Activated CD8-positive, alpha-beta memory T cell treated with anti-CD3 and anti-CD28 coated beads, Interleukin-2, amount 50 U/mL, for 48 hours (primary cell): ENCODE measurements around the gene RUFY2.
"Not testable (repeated sequence)": the region's sequence is repeated elsewhere in the genome, so short reads cannot be mapped to it uniquely, and the experiment has no call there.

Experiments used
- DNase-seq: peaks from one replicate; pipeline ENCODE4 v3.0.0-alpha.2; 2020

RUFY2 gene

GRCh38 chr10:68318331-68319059 is 88.6 kb downstream of the RUFY2 start:
- no peak for DNase-seq

- no peak for DNase-seq
Observed at GRCh38 chr10:68315582-68315981, 91.5 kb downstream of the RUFY2 start.

GRCh38 chr10:68314930-68315329 is 92.1 kb downstream of the RUFY2 start:
- not testable (repeated sequence) for DNase-seq

- no peak for DNase-seq
Observed at GRCh38 chr10:68310531-68310930, 96.5 kb downstream of the RUFY2 start.

GRCh38 chr10:68305854-68306253 is 101.2 kb downstream of the RUFY2 start:
- DNase-seq = no peak

GRCh38 chr10:68303849-68304412 is 103.1 kb downstream of the RUFY2 start:
- DNase-seq = no peak

GRCh38 chr10:68302871-68303270 is 104.2 kb downstream of the RUFY2 start:
- no peak for DNase-seq

- DNase-seq = no peak
Observed at GRCh38 chr10:68302503-68302823, 104.6 kb downstream of the RUFY2 start.

- DNase-seq = no peak
Observed at GRCh38 chr10:68301790-68302502, 105.1 kb downstream of the RUFY2 start.

GRCh38 chr10:68301301-68301700 is 105.8 kb downstream of the RUFY2 start:
- DNase-seq = no peak

- DNase-seq = no peak
Observed at GRCh38 chr10:68296843-68297663, 110.0 kb downstream of the RUFY2 start.
